Activated naive CD4-positive, alpha-beta T cell treated with anti-CD3 and anti-CD28 coated beads, Interleukin-2, amount 50 U/mL, for 72 hours (primary cell): ENCODE results near the gene LAMA5. TPM values are rescaled to one million over a fixed set of nuclear protein-coding genes. Genes with fewer than 3 reads are reported as not detected.

ENCODE experiments used
- ATAC-seq, 2 donors: fragments of 150-1000 bp; cut with Tn5 transposase; 2 replicates each; pipeline ENCODE4 v1.10.0; 2021; ENCODE audit warnings: mild to moderate bottlenecking in 2 of 2, moderate library complexity in 2 of 2
- DNase-seq, 2 donors: peaks; one replicate each; pipeline ENCODE4 v3.0.0; 2021 to 2022; ENCODE audit warnings: low spot score in 2 of 2
- H3K27ac Mint-ChIP-seq, 2 donors: one replicate each; pipeline ENCODE4 v1.8.0; 2022; ENCODE audit warnings: mild to moderate bottlenecking in 2 of 2, mixed read lengths in 2 of 2
- H3K36me3 Mint-ChIP-seq, 2 donors: one replicate each; pipeline ENCODE4 v1.8.0; 2022; ENCODE audit warnings: mixed read lengths in 2 of 2
- H3K9me3 Mint-ChIP-seq, 2 donors: one replicate each; pipeline ENCODE4 v1.8.0; 2022; ENCODE audit warnings: mixed read lengths in 2 of 2
- total RNA-seq, 2 donors: library from RNA; stranded (reverse); gene quantifications; one replicate each; pipeline ENCODE4 v1.2.3, GENCODE V29; 2022

The LAMA5 gene
- total RNA-seq, 2 donors from 2014 or later = 0.36 to 0.95 TPM

- DNase-seq (peak; percentile 85 to 88), ATAC-seq (peak; percentile 60 to 63)
- Mint-ChIP-seq H3K9me3 (no peaks in the 10 kb centered on the region), H3K36me3 (peaks cover 13 to 31% of the 10 kb centered on the region in 2 donors), H3K27ac (peak overlapping the region; percentile 98 to 100)
Measured at GRCh38 chr20:62301773-62302340, 65.3 kb downstream of the LAMA5 start.

- Mint-ChIP-seq H3K36me3 (peaks cover 13 to 31% of the 10 kb centered on the region in 2 donors), H3K9me3 (no peaks in the 10 kb centered on the region), H3K27ac (peak overlapping the region; percentile 44 to 98)
- ATAC-seq (no peak), DNase-seq (no peak)
Measured at GRCh38 chr20:62301111-62301668, 65.9 kb downstream of the LAMA5 start.

- Mint-ChIP-seq H3K27ac (no peak overlapping the region), H3K36me3 (peaks cover 13 to 22% of the 10 kb centered on the region in 2 donors), H3K9me3 (no peaks in the 10 kb centered on the region)
- DNase-seq (no peak), ATAC-seq (no peak)
Measured at GRCh38 chr20:62300319-62300718, 66.8 kb downstream of the LAMA5 start.

- no peaks in the 10 kb centered on the region for H3K9me3 Mint-ChIP-seq
- no peak overlapping the region for H3K27ac Mint-ChIP-seq
- ATAC-seq (no peak), DNase-seq (no peak)
- H3K36me3 Mint-ChIP-seq = peaks cover 13 to 19% of the 10 kb centered on the region in 2 donors
Measured at GRCh38 chr20:62299666-62300236, 67.4 kb downstream of the LAMA5 start.

GRCh38 chr20:62298577-62299249, 68.4 kb downstream of the LAMA5 start:
- DNase-seq (no peak), ATAC-seq (no peak)
- Mint-ChIP-seq H3K36me3 (peaks cover 4 to 9% of the 10 kb centered on the region in 2 donors), H3K27ac (no peak overlapping the region), H3K9me3 (no peaks in the 10 kb centered on the region)

GRCh38 chr20:62297449-62298227, 69.5 kb downstream of the LAMA5 start:
- Mint-ChIP-seq H3K27ac (no peak overlapping the region), H3K9me3 (no peaks in the 10 kb centered on the region)

GRCh38 chr20:62296724-62297448, 70.2 kb downstream of the LAMA5 start:
- DNase-seq (no peak), ATAC-seq (no peak)
- H3K36me3 Mint-ChIP-seq = peaks cover 0 to 2% of the 10 kb centered on the region in 2 donors

More at GRCh38 chr20:62297449-62298227, 69.5 kb downstream of the LAMA5 start:
- no peak for ATAC-seq
- peaks cover 0 to 5% of the 10 kb centered on the region in 2 donors for H3K36me3 Mint-ChIP-seq
- no peak for DNase-seq

GRCh38 chr20:62294516-62294915, 72.6 kb downstream of the LAMA5 start:
- H3K27ac Mint-ChIP-seq = peak overlapping the region in 1 of 2 donors; percentile 22
- DNase-seq (no peak), ATAC-seq (no peak)
- H3K9me3 Mint-ChIP-seq = no peaks in the 10 kb centered on the region
- no peaks in the 10 kb centered on the region for H3K36me3 Mint-ChIP-seq

More at GRCh38 chr20:62296724-62297448, 70.2 kb downstream of the LAMA5 start:
- no peaks in the 10 kb centered on the region for H3K9me3 Mint-ChIP-seq
- no peak overlapping the region for H3K27ac Mint-ChIP-seq

- DNase-seq = no peak
- ATAC-seq = no peak
- H3K36me3 Mint-ChIP-seq = no peaks in the 10 kb centered on the region
- H3K27ac Mint-ChIP-seq = no peak overlapping the region
- no peaks in the 10 kb centered on the region for H3K9me3 Mint-ChIP-seq
Measured at GRCh38 chr20:62293946-62294345, 73.2 kb downstream of the LAMA5 start.

- DNase-seq (no peak), ATAC-seq (no peak)
- no peaks in the 10 kb centered on the region for H3K36me3 Mint-ChIP-seq
- peak overlapping the region in 1 of 2 donors; percentile 50 for H3K27ac Mint-ChIP-seq
- no peaks in the 10 kb centered on the region for H3K9me3 Mint-ChIP-seq
Measured at GRCh38 chr20:62293111-62293784, 73.9 kb downstream of the LAMA5 start.

GRCh38 chr20:62292108-62292507, 75.0 kb downstream of the LAMA5 start:
- no peak overlapping the region for H3K27ac Mint-ChIP-seq
- ATAC-seq (no peak), DNase-seq (no peak)
- H3K36me3 Mint-ChIP-seq = no peaks in the 10 kb centered on the region
- H3K9me3 Mint-ChIP-seq = no peaks in the 10 kb centered on the region

GRCh38 chr20:62291251-62292066, 75.7 kb downstream of the LAMA5 start:
- Mint-ChIP-seq H3K9me3 (no peaks in the 10 kb centered on the region), H3K36me3 (no peaks in the 10 kb centered on the region), H3K27ac (peak overlapping the region; percentile 63 to 79)
- ATAC-seq (no peak), DNase-seq (no peak)

- DNase-seq (no peak), ATAC-seq (no peak)
- no peaks in the 10 kb centered on the region for H3K36me3 Mint-ChIP-seq
- H3K9me3 Mint-ChIP-seq = no peaks in the 10 kb centered on the region
- no peak overlapping the region for H3K27ac Mint-ChIP-seq
Measured at GRCh38 chr20:62289898-62290297, 77.2 kb downstream of the LAMA5 start.

GRCh38 chr20:62289131-62289530, 78.0 kb downstream of the LAMA5 start:
- Mint-ChIP-seq H3K36me3 (no peaks in the 10 kb centered on the region), H3K27ac (peak overlapping the region; percentile 1 to 91), H3K9me3 (no peaks in the 10 kb centered on the region)
- DNase-seq (no peak), ATAC-seq (no peak)

- no peak for DNase-seq
- H3K9me3 Mint-ChIP-seq = no peaks in the 10 kb centered on the region
- peak overlapping the region; percentile 1 to 91 for H3K27ac Mint-ChIP-seq
- no peak for ATAC-seq
- H3K36me3 Mint-ChIP-seq = no peaks in the 10 kb centered on the region
Measured at GRCh38 chr20:62288535-62289105, 78.5 kb downstream of the LAMA5 start.
